HG03045 (cell line): ENCODE data around the gene SUSD4.

Experiments used
- ATAC-seq: cut with Tn5 transposase; IDR thresholded peaks from one replicate; pipeline ENCODE4 v1.9.1; 2021; ENCODE audit warnings: mild to moderate bottlenecking, moderate library complexity; ENCODE audit not compliant: unreplicated experiment

The SUSD4 gene

DNA sequence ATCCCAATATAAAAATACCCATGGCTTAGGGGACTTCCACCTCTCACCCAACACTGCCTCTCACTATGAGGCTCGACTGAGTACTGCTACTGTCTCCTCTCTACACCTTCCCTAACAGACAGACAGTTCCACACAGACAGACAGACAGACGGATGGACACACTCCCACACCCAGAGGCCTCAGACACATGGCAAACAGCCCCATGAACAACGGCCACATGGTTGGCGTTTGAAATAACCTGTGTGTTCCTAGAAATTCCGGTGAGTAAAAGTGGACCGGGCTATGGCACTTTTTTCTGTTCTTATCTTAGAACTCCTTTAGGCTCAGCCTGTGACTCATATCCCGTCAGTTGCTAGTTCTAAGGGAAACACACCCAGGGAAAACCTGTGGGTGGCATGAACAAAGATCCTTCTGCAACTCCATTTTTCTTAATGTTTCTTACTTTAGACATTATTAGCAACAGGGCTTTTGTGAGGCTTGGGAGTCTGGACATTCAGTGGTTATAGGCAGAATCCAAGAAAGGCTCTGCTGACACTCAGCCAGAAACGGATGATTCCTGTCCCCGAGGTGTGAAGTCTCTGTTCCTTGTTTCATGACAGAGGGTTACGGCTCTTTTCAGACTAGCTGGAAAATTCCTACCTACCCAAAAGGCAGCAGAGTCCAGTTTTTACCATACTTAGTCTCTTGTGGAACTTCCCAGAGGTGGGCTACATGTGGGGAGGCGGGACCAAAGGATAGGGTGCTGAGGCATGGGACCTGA lies 130.4 kb downstream of the SUSD4 start:
- no peak for ATAC-seq

DNA sequence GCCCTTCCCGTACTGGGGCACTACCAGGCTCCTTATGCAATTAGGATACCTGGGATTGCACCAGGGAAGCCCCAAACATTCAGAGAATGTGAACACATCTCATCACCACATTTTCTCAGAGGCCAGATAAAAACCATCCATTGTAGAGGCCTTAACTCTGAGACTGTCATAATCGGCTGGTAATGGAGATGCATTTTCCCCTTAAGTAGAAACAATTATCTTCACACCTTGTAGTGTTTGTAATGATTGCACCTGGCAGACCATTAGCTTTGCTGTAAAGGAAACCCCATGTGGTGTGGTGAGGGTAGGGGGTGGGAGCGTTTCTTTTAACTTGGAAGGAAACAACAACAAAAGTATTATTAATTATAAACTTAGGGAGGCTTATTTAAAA lies 131.0 kb downstream of the SUSD4 start:
- ATAC-seq, result no peak

DNA sequence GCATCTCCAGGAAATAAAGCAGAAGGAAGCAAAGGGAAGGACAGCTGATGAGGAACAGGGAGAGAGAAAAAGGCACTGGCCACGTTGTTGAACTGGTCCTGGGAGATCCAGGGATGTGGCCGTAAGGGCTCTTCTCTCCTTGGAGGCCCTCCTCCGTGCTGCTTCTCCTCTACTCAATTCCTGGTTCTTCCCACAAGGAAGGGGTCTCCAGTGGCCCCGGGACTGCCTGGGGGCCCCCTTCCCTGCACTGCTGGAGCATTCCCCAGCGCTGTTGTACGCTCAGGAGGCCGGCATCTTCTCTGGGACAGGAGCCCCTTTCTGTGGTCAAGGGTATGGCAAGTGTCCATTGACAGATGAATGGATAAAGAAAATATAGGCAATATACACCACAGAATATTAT lies 132.4 kb downstream of the SUSD4 start:
- ATAC-seq, result no peak

GRCh38 chr1:223231011-223231572 lies 132.9 kb downstream of the SUSD4 start:
- no peak for ATAC-seq

DNA sequence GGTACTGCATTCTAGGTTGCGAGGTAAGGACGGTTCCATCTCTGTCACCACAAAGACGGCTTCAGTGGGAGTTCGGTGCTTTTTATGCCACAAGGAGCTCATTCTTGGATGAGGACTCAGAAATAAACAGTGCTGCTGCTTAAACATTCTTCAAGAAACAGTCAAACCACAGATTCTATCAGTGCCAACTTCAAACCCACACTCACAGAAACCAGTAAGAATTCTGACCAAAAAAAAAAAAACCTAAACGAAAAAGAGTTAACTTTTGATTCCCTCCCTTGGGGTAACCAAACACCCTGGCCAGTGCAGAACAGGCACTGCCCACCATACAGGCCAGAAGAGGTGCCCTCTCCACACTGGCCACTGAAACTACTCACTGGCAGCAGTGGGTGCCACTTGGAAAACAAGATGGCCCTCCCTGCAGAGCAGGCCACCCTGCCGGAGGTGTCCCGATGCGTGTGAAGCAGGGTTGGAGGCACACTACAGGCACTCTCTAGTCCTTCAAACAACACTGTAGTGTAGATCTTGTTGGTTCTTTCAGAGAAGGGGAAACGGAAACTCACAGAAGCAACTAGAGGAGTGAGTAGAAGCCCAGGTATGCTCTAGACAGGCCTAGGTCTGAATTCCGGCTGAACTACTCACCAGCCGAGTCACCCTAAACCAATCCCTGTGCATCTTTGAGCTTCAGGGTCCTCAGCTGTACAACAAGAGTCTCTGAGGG lies 133.7 kb downstream of the SUSD4 start:
- ATAC-seq, result no peak

DNA sequence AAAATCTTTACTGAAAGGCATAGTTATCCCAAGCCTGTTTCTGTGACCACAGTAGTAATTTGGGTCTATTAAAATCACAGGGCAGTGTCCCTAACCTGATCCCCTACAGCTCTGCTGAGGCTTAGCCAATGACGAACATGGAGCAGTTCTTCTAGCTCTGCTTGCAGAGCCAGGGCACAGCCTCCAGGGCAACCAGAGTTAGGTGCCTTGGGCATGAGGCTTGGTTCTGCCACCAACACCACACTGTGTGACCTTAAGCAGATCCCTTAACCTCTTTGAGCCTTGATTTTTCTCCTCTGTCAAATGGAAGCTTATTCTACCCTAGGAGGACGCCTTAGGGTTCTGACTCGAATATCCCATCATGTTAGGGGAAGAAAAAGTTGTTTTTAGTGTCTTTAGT lies 134.2 kb downstream of the SUSD4 start:
- no peak for ATAC-seq

DNA sequence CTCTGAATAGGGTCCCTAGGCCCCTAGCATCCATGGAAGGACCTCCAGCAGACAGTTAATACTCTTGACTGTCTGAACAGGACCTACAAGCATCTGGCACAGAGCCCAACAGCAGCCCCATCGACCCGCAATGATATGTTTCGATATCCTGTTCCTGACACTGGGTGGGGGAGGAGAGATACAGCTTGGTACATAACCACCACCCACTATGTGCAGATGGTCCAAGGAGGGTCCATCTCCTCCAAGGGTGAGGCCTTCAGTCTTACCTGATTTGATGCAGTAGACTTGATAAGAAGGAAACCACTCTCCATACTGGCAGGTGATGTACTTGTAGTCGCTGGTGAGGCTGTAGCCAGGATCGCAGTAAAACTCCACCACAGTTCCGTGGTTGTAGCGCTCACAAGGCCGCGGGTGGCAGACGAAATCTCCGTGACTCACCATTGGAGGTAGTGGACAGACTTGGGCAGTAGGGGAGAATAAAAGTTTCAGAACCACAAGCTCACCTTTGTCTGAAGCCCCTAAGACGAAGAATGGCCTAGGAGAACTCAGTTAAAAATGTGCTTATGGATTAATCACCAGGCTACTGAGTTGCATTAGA lies 134.9 kb downstream of the SUSD4 start:
- no peak for ATAC-seq

GRCh38 chr1:223228201-223228600 lies 135.8 kb downstream of the SUSD4 start:
- ATAC-seq, result no peak

- no peak for ATAC-seq
These were observed 136.3 kb downstream of the SUSD4 start for GRCh38 chr1:223227486-223228196.

DNA sequence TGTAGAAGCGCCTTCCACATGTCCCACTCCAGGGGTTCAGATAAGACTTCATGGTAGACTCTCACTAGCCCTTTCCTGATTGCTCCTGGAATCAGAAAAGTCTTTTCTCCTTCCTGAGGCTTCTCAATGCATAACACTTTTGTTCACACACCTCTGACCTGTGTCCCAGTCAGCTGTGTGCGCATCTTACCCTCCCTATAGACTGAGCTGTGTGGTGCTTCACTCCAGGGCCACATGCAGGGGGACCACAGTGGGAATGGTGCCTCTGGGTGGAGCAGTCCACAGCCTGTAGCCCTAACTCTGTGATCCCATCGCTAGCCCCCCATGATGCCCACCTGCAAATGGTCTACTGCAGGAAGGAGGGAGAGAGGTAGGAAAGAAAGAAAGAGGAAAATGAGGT lies 136.9 kb downstream of the SUSD4 start:
- ATAC-seq, result no peak

- ATAC-seq, result no peak
These were observed 137.7 kb downstream of the SUSD4 start for GRCh38 chr1:223226271-223226670.

- no peak for ATAC-seq
These were observed 138.5 kb downstream of the SUSD4 start for GRCh38 chr1:223225481-223225880.

- no peak for ATAC-seq
These were observed 138.9 kb downstream of the SUSD4 start for GRCh38 chr1:223225061-223225460.

DNA sequence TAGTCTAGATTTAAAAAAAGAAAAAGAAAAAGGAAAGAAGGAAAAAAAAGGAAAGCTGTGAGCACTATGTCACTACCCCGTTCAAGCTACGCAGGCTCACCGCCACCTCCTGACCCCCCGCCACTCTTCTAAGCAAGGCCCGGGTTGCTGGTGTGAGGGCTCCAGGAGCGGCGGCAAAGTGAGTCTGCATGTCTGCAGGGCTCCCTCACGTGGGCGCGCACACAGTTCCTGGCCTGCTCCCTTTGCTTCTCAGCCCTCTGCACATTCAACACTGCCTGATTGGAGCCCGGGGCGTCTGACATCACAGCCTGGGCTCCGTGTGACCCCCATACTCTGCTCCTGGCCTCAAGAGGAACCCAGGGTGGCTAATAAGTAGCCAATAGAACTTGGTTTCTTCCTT lies 139.5 kb downstream of the SUSD4 start:
- no peak for ATAC-seq

- no peak for ATAC-seq
These were observed 140.6 kb downstream of the SUSD4 start for GRCh38 chr1:223223091-223223995.

- no peak for ATAC-seq
These were observed 141.6 kb downstream of the SUSD4 start for GRCh38 chr1:223222377-223222776.

DNA sequence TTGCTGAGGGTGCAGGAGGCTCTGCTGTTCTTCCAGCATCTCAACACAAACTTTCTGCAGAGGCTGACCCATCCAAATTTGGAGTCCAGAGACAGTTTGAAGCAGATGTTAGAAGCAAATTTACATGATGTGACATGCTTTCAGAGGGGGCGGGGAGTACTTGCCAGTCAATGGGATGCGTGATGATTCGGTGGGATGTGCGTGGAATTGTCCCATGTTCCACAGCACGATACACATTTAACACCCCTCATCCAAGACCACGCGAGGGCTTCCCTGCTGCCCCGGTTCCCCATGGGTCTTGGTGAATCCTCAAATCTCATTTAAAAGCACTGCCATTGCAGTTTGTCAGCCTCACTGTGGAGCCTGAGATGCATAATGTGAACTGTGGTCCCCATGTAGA lies 142.3 kb downstream of the SUSD4 start:
- ATAC-seq, result no peak

DNA sequence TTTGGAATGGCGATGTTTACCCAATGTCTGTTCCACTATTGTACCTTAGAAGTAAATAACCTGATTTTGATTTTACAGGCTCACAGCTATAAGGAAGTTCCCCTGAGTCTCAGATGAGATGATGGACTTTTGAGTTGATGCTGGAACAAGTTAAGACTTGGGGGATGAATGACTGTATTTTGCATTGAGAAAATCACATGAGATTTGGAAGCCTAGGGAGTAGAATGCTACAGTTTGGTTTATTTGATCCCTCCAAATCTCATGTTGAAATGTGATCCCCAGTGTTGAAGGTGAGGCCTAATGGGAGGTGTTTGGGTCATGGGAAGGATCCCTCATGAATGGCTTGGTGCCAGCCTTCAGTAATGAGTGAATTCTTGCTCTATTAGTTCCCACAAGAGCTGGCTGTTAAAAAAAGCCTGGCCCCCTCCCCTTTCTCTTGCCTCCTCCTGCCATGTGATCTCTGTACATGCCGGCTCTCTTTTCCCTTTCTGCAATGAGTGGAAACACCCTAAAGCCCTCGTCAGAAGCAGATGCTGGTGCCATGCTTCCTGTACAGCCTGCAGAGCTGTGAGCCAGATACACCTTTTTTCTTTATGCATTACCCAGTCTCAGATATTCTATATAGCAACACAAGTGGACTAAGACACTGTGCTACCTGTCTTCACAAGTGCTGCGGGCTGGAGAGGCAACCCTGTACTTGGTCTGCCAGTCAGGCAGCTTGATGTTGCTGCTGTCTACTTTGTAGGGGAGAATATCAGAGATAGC lies 143.9 kb downstream of the SUSD4 start:
- no peak for ATAC-seq

- ATAC-seq, result no peak
These were observed 144.7 kb downstream of the SUSD4 start for GRCh38 chr1:223219318-223219635.

DNA sequence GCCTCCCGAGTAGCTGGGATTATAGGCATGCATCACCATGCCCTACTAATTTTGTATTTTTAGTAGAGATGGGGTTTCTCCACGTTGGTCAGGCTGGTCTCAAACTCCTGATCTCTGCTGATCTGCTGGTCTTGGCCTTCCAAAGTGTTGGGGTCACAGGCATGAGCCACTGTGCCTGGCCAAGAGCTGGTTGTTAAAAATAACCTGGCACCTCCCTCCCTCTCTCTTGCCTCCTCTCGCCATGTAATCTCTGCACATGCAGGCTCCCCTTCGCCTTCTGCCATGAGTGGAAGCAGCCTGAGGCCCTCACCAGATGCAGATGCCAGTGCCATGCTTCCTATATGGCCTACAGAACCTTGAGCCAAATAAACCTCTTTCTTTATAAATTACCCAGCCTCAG lies 146.2 kb downstream of the SUSD4 start:
- ATAC-seq, result no peak
